HG03045 (cell line): ENCODE data around the gene TMEM236.

Experiments used
- ATAC-seq: cut with Tn5 transposase; IDR thresholded peaks from one replicate; pipeline ENCODE4 v1.9.1; 2021; ENCODE audit warnings: mild to moderate bottlenecking, moderate library complexity; ENCODE audit not compliant: unreplicated experiment

The TMEM236 gene

DNA sequence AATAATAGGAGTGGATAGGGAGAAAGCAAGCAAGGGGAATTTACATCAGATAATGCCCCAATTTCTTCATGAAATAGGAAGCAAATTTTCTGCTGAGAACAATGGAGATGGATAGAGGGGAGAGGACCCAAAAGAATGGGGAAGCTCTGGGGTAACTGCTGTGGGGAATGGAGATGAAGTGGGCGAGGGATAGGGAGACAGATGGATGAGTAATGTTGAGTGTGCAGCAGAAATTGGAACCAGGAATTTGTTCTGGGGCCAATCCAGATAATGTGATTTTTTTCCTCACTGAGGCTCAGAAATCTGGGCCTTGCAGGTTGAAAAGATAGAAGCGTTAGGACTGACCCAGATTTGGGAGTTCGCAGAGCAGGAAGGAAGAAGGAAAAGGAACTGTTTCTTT is 32.7 kb downstream of the TMEM236 start:
- no peak for ATAC-seq

DNA sequence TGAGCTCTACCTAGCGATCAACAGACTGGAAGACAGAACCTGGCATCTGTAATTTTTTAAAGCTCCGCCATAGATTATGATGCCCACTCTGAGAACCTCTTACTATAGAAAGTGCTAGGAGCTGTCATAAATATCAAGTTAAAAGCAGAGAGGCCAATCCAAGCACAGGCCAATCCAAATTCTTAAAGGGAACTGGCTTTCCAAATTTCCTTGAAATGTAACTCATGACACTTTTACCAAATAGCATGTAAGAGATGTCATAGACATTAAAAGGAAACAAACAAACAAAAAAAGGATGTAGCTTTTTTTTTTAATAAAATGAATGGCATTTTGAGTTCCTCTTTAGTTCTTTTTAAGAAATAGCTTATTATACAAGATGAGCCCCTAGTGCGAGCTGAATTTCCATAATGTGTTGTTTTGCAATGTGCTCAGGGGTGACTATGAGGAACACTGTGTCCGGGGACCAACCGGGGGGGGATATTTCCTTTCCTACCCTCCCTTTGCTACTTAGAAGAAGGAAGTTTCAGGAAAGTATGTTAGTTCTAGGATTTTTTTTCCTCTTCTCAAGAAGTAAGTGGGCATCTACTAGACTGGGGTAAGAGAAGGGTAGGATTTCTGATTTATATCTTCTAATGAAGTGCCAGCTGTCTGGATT is 33.4 kb downstream of the TMEM236 start:
- no peak for ATAC-seq

DNA sequence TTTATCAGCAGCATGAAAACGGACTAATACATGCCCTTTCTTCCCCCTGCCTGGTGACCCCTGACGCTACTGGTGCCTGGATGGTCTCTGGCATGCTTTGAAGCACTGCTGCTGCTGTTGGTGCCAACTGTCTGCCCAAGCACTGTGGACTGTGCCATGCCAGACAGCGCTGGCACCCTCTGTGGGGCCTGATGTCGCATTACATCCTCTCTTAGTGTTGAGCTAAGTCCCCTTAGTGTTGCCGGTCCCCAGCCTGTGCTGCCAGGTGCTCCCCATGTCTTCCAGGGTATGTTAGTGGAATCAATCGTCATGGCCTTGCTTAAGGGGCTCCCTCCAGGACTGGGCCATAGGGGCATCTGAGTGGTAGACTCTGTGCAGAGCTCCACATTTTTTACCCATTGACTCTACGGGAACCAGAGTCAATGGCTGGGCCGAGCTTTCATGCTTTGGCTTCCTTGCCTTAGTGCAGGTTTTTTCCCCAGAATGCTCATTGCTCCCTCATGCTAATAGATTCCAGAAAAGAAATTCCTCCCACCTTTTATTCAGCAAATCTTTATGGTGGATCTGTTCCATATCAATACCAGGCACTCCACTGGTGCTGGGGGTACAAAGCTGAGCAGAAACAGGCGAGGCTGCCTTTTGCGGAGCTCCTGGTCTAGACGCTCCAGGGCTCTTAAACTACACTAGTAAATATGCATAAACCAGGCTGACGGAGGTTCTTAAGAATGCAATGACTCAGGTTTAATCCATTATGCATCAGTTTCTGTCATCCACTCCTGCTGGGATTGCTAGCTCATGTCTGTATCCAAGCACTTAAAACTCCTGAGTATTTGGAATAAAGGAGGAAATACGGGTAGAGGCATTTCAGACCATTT is 35.3 kb downstream of the TMEM236 start:
- ATAC-seq: no peak

DNA sequence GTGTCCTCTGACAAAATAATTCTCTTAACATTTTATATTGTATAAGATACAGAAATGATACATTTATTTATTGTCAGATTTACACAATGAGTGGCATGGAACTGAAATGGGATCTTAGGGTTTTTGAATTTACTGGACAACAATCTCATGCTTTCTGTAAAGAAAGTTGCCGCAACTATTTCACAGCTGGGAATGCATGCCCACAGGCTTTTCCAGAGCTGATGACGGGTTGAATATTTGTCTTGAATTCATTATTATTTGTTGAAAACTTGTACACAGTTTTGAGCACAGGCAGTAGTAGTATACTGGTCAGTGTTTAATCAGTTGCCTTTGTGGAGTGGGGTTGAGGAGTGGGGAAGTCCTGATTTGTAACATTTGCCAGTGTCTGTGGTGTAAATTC is 36.6 kb downstream of the TMEM236 start:
- no peak for ATAC-seq

DNA sequence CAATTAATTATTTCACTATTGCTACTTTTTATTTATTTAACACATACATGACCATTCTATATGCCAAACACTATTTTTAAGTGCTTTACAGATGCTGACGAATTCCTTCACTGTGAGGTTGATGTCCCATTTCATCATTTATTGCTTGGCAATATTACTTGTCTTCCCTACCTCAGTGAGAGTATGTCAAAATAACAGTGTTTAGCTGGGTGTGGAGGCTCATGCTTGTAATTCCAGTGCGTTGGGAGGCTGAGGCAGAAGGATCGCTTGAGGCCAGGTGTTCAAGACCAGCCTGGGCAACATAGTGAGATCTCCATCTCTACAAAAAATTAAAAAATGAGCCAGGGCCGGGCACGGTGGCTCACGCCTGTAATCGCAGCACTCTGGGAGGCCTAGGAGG is 37.4 kb downstream of the TMEM236 start:
- no peak for ATAC-seq

DNA sequence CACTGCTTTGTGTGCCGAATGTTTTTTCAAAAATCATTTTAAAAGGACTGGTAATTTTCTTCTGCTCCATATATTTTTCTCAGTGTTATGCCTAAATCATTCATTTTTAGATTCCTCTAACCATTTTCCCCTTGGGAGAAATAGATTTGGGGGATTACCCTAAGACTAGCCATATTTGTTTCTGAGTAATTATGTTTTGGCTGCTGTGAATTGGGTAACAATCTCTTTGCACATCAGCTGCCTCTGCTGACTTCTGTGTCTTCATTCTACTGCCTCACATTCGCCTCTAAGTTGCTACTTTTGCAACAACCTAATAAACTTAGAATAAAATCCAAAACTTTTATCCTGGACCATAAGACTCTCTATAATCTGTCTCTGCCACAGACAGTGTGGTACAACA is 38.6 kb downstream of the TMEM236 start:
- ATAC-seq: no peak

DNA sequence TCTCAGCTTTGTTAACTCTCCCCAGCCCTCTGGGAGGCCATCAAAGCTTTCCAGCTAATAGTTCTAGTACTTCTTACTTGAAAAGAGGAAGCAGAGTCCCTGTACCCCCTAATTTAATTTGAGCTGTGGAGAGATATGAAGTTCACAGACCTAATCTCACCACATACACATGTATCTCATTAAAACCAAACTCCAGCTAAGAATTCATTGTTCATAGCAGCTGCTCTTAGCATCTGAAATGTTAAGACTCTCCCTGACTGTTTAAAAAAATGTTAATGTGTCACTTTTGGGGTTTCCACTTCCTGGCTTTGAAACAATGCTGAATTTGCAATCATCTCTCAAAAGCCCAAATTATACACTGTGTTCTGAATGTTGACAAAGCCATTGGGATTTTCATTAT is 41.0 kb downstream of the TMEM236 start:
- no peak for ATAC-seq

DNA sequence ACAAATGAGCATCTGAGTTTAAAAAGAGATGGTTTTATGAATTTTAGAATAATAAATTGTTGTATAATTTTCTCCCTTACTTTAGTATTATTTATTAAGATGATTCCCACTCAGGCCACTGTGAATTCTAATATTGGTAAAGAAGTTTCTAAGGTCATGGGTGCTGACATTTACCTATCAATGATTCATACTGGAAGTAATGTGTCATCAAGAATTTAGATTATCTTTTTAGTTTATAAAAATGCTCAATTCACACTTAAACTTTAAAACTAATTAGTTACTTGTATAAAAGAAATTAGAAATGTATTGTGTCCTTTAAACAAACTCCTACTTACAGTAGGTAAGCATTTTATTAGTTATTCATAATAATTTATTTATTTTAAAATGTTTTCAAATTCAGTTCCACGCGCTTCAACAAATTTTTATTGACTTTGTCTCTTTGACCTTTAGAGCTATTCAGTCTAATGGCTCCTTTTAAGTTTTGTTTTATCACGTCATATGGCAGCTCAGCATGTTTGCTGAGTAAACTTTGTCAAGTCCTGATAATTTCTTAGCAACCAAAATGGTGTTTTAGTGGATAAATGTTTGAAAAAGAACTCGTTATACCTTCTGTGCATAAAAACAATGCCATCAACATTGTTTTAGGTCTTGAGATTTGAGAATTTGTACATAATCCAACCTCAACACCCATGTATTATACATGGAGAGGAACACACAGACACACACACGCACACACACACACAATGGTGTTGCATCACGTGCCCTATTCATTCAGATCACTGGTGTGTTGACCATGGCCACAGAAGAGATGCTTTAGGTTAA is 42.0 kb downstream of the TMEM236 start:
- ATAC-seq: no peak

DNA sequence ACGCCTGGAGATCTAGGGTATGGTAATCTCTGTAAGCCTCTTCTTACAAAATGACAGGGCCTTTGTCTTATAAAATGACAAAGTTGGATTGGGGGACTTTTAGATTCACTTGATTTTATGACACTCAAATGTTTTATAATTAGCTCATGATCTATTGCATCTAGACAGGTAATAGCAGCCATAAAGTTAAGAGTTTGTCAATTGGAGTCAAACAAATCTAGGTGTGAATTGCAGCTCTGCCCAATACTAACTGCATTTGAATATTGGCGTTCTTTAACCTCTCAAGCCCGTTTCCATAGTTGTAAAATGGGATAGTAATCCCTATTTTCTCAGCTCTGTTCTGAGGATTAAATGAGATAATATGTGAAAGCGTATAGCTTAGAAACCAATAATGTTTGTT is 43.1 kb downstream of the TMEM236 start:
- ATAC-seq: no peak

DNA sequence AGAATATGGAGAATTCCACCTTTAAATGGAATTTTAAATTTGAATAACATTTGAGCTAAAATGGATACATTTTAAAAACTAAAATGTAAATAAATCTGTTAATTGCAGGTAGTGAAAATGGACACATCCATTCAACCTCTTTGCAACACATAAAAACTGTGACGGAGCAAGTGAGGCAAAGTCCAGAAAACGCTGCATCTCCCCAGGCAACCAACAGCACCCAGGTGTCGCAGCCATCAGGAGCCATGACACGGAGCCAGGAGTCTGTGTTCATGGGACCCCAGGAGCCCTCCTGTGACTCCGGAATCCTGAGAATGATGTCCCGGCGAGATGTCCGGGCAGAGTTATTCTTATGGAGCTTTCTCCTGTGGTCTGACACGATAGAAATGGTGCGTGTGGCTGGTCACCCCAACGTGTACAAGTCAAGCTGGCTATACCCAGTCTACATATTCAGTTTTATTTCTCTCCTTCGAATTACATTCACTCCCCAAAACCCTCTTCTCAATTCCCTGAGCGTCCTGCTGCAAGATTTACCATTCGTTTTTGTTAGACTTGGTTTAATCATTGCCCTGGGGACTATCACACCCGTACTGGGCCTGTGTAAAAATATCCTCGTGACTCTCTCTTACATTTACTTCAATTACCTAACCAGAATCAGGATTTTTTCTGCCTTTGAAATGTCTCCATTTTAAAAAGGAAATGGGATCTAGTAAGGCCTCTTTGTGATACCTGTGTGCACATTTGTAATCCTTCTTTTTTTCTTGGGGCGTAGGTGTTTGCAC is 44.0 kb downstream of the TMEM236 start:
- no peak for ATAC-seq

DNA sequence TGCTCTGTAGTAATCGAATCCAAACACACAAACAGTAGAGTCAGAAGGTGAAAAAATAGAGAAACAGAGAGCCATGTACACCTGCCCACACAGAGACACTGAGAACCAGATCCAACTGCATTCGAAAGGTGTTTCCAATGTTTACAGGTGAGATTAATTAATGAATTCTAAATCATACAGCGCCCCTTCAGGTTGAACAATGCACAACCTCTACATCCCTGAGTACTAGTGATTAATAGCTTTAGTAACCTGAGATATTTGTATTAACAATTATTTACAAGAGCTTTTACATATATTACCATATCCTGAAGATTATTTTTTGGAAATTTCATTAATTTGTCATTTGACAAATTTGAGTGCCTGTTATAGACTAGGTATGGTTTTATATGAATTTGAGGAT is 49.5 kb downstream of the TMEM236 start:
- ATAC-seq: no peak

DNA sequence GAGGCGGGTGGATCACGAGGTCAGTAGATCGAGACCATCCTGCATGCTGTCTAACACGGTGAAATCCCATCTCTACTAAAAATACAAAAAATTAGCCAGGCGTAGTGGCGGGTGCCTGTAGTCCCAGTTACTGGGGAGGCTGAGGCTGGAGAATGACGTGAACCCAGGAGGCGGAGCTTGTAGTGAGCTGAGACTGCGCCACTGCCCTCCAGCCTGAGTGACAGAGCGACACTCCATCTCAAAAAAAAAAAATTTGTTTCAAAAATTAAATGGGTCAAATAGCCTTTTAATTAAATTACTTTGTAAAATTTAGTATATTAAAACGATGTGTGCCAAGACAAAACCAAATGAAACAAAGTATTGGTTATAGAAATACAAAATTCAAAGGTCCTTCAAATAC is 50.3 kb downstream of the TMEM236 start:
- ATAC-seq: no peak

DNA sequence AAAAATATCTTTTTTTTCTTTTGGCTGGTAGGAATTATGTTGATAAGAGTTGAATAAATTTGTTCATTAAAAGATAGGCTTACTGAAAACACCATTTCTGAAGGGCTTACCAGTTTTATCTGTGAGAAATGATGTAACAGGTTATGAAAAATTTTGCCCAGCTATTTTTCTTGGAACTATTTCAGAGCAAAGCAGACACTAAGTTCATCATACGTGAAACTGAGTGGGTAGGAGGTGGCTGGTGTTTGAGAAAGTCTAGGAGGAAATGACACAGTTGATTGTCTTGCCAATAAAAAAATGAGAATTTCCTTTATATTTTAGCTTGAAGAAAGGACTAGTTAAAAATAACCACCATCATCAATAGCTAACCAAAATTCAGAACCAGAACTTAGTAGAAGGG is 51.0 kb downstream of the TMEM236 start:
- no peak for ATAC-seq

DNA sequence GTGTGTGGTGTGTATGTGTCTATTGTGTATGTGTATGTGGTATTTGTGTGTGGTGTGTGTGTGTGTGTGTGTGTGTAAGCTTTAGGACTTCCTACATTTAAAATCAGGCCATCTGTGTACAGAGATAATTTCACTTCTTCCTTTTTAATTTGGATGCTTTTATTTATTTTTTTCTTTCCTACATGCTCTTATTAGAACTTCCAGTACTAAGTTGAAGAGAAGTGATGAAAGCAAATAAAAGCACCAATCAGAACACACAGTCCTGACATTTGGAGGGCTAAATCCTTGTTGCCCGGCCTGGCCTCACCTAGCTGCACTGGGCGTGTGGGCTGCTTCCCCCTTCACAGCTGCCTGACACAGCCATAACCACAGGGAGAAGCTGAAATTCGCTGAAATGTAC is 53.3 kb downstream of the TMEM236 start:
- no peak for ATAC-seq

DNA sequence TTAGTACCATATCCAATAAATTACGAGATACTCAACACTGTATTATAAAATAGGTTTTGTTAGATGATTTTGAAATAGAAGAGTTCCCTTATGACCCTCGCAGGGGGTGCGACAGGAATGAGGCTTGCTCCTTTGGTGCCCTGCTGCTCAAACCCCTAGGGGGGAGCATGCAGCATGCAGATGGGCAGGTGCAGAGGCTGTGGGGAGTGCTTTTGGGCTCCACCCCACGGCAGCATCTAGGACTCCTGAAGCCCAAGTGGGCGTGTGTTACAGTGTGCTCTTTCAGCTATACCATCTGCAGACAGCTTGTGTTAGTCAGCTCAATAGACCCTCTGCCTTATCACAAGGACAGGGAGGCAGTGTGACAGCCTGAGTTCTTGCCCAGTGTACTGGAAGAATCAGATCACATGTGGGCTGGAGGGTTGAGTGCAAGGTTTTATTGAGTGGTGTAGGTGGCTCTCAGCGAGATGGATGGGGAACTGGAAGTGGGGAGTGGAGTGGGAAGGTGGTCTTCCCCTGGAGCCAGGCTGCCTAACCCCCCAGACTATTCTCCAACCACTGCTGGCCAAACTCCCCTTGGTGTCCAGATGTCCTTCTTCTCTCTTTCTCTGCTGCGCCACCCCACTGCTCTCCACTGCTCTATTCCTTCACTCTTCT is 54.0 kb downstream of the TMEM236 start:
- no peak for ATAC-seq

DNA sequence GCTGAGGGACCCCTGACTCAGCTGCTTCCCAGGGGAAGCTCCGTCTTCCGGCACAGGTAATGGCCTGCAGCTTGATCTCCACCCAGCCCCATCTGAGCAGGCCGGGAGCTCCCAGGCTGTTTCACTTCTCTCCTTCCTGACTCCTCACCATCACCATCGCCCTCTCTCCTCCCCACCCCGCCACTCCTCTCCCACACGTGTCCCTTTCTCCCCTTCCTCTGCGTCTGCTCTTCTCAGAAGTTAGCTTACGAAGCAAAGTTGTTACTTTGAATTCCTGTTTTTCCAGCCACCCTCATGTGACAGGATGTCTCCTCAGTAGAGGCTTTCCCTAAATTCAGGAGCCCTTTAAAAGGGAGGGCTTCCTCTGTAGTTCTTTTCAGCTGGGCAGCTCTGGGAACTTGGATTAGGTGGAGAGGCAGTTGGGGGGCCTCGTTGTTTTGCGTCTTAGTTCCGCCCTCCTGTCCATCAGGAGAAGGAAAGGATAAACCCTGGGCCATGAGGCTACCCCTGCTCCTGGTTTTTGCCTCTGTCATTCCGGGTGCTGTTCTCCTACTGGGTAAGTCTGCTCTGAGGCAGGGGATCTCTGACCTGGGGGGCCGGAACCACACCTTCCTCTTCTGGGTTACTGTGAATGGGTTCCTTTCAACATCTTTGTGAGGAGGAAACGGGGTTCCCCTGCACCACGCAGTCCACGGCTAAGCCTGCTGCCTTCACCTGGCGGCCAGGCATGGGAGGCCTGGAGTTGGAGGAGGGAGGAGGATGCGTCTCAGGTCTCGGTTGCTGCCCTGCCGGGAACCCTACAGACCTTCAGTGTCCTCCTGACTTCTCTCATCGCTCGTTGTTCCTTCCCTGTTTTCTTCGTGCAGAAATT is 57.2 kb downstream of the TMEM236 start, which contains the start of gene MRC1:
MRC1 (plus strand) TSS at position 378 of the 871 bp plus-strand sequence; CDS start at position 496, 118 bp downstream.
- no peak for ATAC-seq

DNA sequence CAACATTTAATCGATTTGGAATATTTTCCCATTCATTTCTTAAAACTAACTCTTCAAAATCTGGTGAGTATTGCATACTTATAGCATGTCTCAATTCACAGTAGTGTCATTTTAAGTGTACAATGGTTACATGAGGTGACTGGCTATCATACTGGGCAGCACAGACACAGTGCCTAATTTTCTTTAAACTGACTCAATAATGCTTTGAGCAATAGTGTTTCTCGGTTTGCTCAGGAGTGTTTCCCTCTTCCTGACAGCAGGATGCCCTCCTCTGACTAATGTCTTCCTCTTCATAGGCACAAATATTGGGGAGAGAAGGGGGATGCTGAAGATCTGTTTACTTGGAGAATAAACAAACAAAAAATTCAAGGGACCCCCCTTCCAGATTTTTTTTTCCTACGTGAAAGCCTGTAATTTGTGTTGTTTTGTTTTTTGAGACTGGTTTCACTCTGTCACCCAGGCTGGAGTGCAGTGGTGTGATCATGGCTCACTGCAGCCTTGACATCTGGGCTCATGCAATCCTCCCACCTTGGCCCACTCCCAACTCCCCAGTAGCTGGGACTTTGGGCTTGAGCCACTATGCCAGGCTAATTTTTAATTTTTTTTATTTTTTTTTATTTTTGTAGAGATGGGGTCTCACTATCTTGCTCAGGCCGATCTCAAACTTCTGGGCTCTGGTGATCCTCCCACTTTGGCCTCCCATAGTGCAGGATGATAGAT is 59.3 kb downstream of the TMEM236 start:
- no peak for ATAC-seq

DNA sequence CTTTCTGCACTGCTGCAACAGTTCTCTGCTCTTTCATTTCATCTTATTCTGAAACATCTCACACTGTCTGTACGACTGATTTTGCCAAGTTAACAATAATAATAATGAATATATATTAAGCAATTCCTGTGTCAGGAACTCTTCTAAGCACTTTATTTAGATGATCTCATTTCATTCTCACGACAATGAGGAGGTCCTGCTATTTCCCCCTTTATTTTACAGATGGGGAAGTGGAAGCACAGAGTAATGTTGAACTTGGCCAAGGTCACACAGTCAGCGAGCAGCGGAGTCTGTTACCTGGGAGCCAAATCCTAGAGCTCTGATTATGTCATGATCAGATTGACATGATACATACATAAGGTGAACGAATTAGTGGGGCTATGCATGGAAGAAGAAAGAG is 63.0 kb downstream of the TMEM236 start:
- no peak for ATAC-seq

DNA sequence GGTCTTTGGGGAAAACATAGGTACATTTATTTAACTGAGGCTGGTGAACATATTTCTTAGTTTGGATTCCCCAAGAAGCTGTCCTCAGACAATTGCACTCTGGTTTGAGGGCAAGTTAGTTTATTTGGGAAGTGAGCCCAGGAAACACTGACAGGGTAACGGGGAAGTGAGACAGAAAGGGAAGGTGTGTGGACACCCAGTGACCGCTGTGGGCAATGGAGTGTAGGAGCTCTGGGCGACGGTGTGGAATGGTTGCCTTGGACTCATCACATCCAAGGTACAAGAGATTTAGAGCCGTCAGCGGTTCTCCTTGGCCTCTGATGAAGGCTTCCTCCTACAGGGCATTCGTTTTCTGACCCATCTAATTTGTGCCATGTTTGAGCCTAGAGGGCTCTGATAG is 64.2 kb downstream of the TMEM236 start:
- ATAC-seq: no peak
